ENCODE data around the gene ANKRD13A.

GRCh38 chr12:110058875-110059615 lies 59.8 kb downstream of the ANKRD13A start:
- TF ChIP-seq POLR2A (IDR thresholded peaks at IDR 0.05): no peak
- TF ChIP-seq CTCF (IDR thresholded peaks at IDR 0.05): no peak

Measured in breast epithelium (tissue), 3 donors.